Ovary (tissue), 9 donors: ENCODE data around the gene DIS3L2. TPM values are rescaled to one million over a fixed set of nuclear protein-coding genes. Genes with fewer than 3 reads are reported as not detected.
A peak's percentile ranks its signal among the peaks of the same experiment; 100 is the strongest.
"Not testable (repeated sequence)": the region's sequence is repeated elsewhere in the genome, so short reads cannot be mapped to it uniquely, and the experiment has no call there.

Source experiments
- DNase-seq, 5 donors: peaks; one replicate each; pipeline ENCODE4 v3.0.0-alpha.2; 2019 to 2020
- H3K27ac ChIP-seq, 2 donors: fragments of 200-600 bp; one replicate each; pipeline versions ENCODE4 v1.5.1 to v1.8.0; 2019 to 2022
- H3K27me3 ChIP-seq: fragments of 200-600 bp; one replicate; pipeline ENCODE4 v1.8.0; 2022
- H3K36me3 ChIP-seq: fragments of 200-600 bp; sonication (generic); one replicate; pipeline ENCODE4 v1.5.1; 2019
- H3K4me1 ChIP-seq: one replicate; pipeline ENCODE4 v1.8.1; 2013; ENCODE audit warnings: mild to moderate bottlenecking, moderate library complexity; ENCODE audit not compliant: insufficient read depth
- H3K4me3 ChIP-seq: fragments of 200-600 bp; sonication (generic); one replicate; pipeline ENCODE4 v1.5.1; 2017
- H3K9me3 ChIP-seq, 2 donors: fragments of 200-600 bp in 1 of 2; sonication (generic) in 1 of 2; one replicate each; pipeline versions ENCODE4 v1.5.1 to v1.8.1; 2013 to 2019; ENCODE audit warnings: mild to moderate bottlenecking in 1 of 2, moderate library complexity in 1 of 2
- CTCF ChIP-seq, 3 donors: fragments of 450-650 bp in 2 of 3; fragments of 200-600 bp in 1 of 3; IDR thresholded peaks; one replicate each; pipeline versions ENCODE4 v1.5.1 to v1.8.0; 2016 to 2022; ENCODE audit warnings: antibody characterized with exemption in 3 of 3, mild to moderate bottlenecking in 1 of 3
- EP300 ChIP-seq: sonication (generic); formaldehyde crosslinking; IDR thresholded peaks from one replicate; pipeline ENCODE4 v1.6.1; 2017; ENCODE audit warnings: antibody characterized with exemption
- POLR2A ChIP-seq: fragments of 450-650 bp; IDR thresholded peaks from one replicate; pipeline ENCODE4 v1.6.1; 2017; ENCODE audit warnings: antibody characterized with exemption, mild to moderate bottlenecking, moderate library complexity
- WGBS, 3 donors: extraction: QIAGEN DNeasy Blood & Tissue Kit in 1 of 3; methylation state at CpG; one replicate each; pipeline versions ENCODE4 v1.1.5 to v1.1.7; 2013 to 2017; 5-methylcytosine and 5-hydroxymethylcytosine counted together
- intact Hi-C, 4 donors: fragments of 100-400 bp; cut with DNase I; formaldehyde crosslinking; loops; one replicate each; pipeline versions ENCODE4 v1.11.0 to v1.15.1; 2022 to 2023
- polyA plus RNA-seq, 2 donors: library from polyadenylated mRNA; stranded (reverse); fragments of 200-250 nt in 1 of 2; fragments of 350-450 nt in 1 of 2; fragmentation: Illumina TruSeq in 1 of 2; extraction: RNeasy Lipid Tissue Mini Kit (QIAGEN cat#74804) in 1 of 2; gene quantifications; one replicate each; pipeline ENCODE4 v1.2.3, GENCODE V29; 2013 to 2014
- total RNA-seq, 7 donors: library from RNA; depleted of rRNA in 2 of 7; stranded (reverse); fragments of >200 nt in 2 of 7; fragmentation: NEBNext Ultra II Directional in 3 of 7; extraction: Animal tissue kit (Norgen Biotek cat#: 25700) in 3 of 7; gene quantifications; one replicate each; pipeline versions ENCODE4 v1.1.0 to v1.2.4, GENCODE V29; 2016 to 2023
- donor health status: DM: no; HTN: no; CAD: no; lungs with moderate emphysema.
- donor health status: DM: no; HTN: no; CAD: no.
- donor health status: Bipolar disorder and iron deficiency.
- donor health status: DM: yes; HTN: yes; CAD: no.
- donor health status: DM: no; HTN: no; CAD: no.
- donor health status: DM: yes; HTN: yes; CAD: no.

Gene DIS3L2
- total and polyA plus RNA-seq, 9 donors = 18.2 to 52.0 (median 32.8) TPM

- WGBS, 3 donors = 77 to 89% (median 84%) methylated on average over 12 to 23 of the region's 26 CpGs
- intact Hi-C loops, H3K27me3 ChIP-seq, H3K36me3 ChIP-seq, H3K4me1 ChIP-seq, H3K4me3 ChIP-seq, H3K27ac ChIP-seq, H3K9me3 ChIP-seq: not testable (repeated sequence)
- peak in 2 of 5 donors; percentile 16 to 23 for DNase-seq
Measured at GRCh38 chr2:232332244-232332939, 370.9 kb downstream of the DIS3L2 start.

DNA sequence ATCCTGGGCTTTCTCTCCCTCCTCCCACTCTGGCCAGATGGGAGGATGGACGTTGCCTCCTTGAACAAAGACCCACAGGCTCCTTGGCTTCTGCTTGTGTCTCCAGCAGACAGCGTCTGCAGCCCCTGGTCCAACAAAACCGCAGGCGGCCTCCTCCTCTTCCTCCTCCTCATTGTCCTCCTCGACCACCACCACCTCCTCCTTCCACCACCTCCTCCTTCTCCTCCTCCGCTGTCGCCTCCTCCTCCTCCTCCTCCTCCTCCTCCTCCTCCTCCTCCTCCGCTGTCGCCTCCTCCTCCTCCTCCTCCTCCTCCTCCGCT lies 371.4 kb downstream of the DIS3L2 start:
- no peak overlapping the region for H3K27ac ChIP-seq
- 71 to 79% (median 78%) methylated on average over 7 to 10 of the region's 10 CpGs for WGBS, 3 donors
- H3K4me1 ChIP-seq = no peaks in the 10 kb centered on the region
- H3K9me3 ChIP-seq = no peaks in the 10 kb centered on the region
- DNase-seq = no peak
- TF ChIP-seq EP300 (no peak), CTCF (IDR thresholded peaks at IDR 0.05) (no peak), POLR2A (no peak)
- H3K4me3 ChIP-seq = no peak overlapping the region
- H3K36me3 ChIP-seq = no peaks in the 10 kb centered on the region
- no peaks in the 10 kb centered on the region for H3K27me3 ChIP-seq
- intact Hi-C loops = no loop called here

GRCh38 chr2:232333361-232334135 lies 372.0 kb downstream of the DIS3L2 start:
- Histone ChIP-seq H3K4me3 (no peak overlapping the region), H3K27me3 (no peaks in the 10 kb centered on the region), H3K4me1 (no peaks in the 10 kb centered on the region), H3K36me3 (no peaks in the 10 kb centered on the region), H3K9me3 (no peaks in the 10 kb centered on the region), H3K27ac (no peak overlapping the region)
- no peak for TF ChIP-seq CTCF (IDR thresholded peaks at IDR 0.05)
- TF ChIP-seq POLR2A = no peak
- no peak for TF ChIP-seq EP300
- intact Hi-C loops = no loop called here
- WGBS, 3 donors = 91 to 96% (median 94%) methylated on average over 27 to 28 of the region's 28 CpGs
- DNase-seq = peak in 4 of 5 donors; percentile 14 to 27 (median 24)

- H3K36me3 ChIP-seq, H3K9me3 ChIP-seq, intact Hi-C loops, H3K4me1 ChIP-seq, H3K27ac ChIP-seq, H3K4me3 ChIP-seq, H3K27me3 ChIP-seq: not testable (repeated sequence)
- DNase-seq = peak in 4 of 5 donors; percentile 5 to 30 (median 10)
- WGBS, 3 donors = 90 to 97% (median 91%) methylated on average over 15 to 30 of the region's 33 CpGs
Measured at GRCh38 chr2:232334136-232334884, 372.8 kb downstream of the DIS3L2 start.

DNA sequence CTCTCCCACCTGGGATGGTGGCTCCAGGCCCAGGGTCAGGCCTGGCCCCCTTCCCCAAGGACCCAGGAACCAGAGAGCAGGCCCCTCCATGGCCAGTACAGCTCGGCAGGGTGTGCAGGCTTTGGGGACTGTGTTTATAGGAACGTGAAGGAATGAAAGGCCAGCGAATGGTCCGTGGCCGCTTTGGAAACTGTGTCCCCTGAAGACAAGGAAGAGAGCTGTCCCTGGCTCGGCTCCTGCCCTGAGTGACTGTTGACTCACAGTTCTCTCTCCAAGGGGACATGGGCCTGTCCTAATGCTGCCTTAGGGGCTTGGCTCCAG lies 373.3 kb downstream of the DIS3L2 start:
- WGBS, 3 donors = 83 to 90% methylated on average over 6 of the region's 6 CpGs; no CpG with 5 or more reads in 1 of the 3 donors
- H3K4me3 ChIP-seq, intact Hi-C loops, H3K27me3 ChIP-seq, H3K27ac ChIP-seq, H3K36me3 ChIP-seq, H3K9me3 ChIP-seq, H3K4me1 ChIP-seq: not testable (repeated sequence)
- peak in 3 of 5 donors; percentile 2 to 5 (median 5) for DNase-seq
